Liver (tissue), 9 donors: ENCODE results near the gene KIF11. TPM values are rescaled to one million over a fixed set of nuclear protein-coding genes. Genes with fewer than 3 reads are reported as not detected.

Source experiments
- DNase-seq: peaks from one replicate; pipeline ENCODE4 v3.0.0-alpha.2; 2017; ENCODE audit warnings: low spot score
- H3K27ac ChIP-seq, 2 donors: one replicate each; pipeline ENCODE4 v1.7.0; 2013; ENCODE audit warnings: inconsistent platforms in 2 of 2, low read length in 2 of 2, control low read depth in 1 of 2, low read depth in 1 of 2, mild to moderate bottlenecking in 1 of 2
- H3K27me3 ChIP-seq, 4 donors: one replicate each; pipeline versions ENCODE4 v1.6.1 to v1.7.0; 2013; ENCODE audit warnings: low read length in 3 of 4, inconsistent platforms in 1 of 4, mild to moderate bottlenecking in 1 of 4, moderate library complexity in 1 of 4; ENCODE audit not compliant: control insufficient read depth in 4 of 4, insufficient read depth in 4 of 4
- H3K36me3 ChIP-seq, 4 donors: one replicate each; pipeline versions ENCODE4 v1.6.1 to v1.7.0; 2013; ENCODE audit warnings: low read length in 3 of 4, mild to moderate bottlenecking in 3 of 4, low read depth in 1 of 4, moderate library complexity in 1 of 4; ENCODE audit not compliant: control insufficient read depth in 4 of 4, insufficient read depth in 3 of 4
- H3K4me1 ChIP-seq, 4 donors: one replicate each; pipeline versions ENCODE4 v1.6.1 to v1.7.0; 2013; ENCODE audit warnings: low read length in 3 of 4, mild to moderate bottlenecking in 3 of 4, moderate library complexity in 1 of 4; ENCODE audit not compliant: control insufficient read depth in 4 of 4, insufficient read depth in 4 of 4
- H3K4me3 ChIP-seq, 3 donors: one replicate each; pipeline versions ENCODE4 v1.6.1 to v1.7.0; 2013; ENCODE audit warnings: low read length in 3 of 3, control low read depth in 1 of 3, low read depth in 1 of 3, mild to moderate bottlenecking in 1 of 3
- H3K9ac ChIP-seq, 2 donors: one replicate each; pipeline ENCODE4 v1.7.0; 2013; ENCODE audit warnings: low read length in 2 of 2, mild to moderate bottlenecking in 2 of 2, moderate library complexity in 2 of 2, control low read depth in 1 of 2, low read depth in 1 of 2
- H3K9me3 ChIP-seq, 4 donors: one replicate each; pipeline versions ENCODE4 v1.6.1 to v1.7.0; 2013; ENCODE audit warnings: low read length in 3 of 4; ENCODE audit not compliant: control insufficient read depth in 4 of 4
- ATF3 ChIP-seq: IDR thresholded peaks from 2 replicates; pipeline ENCODE4 v1.6.1; 2016; ENCODE audit warnings: antibody characterized with exemption
- CTCF ChIP-seq: fragments of 150-350 bp; IDR thresholded peaks from 2 replicates; pipeline ENCODE4 v1.5.1; 2017; ENCODE audit warnings: improper control_type of control experiment, low read depth, low read length; ENCODE audit not compliant: missing input control
- EGR1 ChIP-seq, 2 donors: IDR thresholded peaks; 2 replicates each; pipeline ENCODE4 v1.6.1; 2016 to 2018; ENCODE audit warnings: antibody characterized with exemption in 2 of 2, low read depth in 2 of 2
- FOXA2 ChIP-seq: IDR thresholded peaks from 2 replicates; pipeline ENCODE4 v1.6.1; 2016; ENCODE audit warnings: antibody characterized with exemption
- GABPA ChIP-seq, 2 donors: IDR thresholded peaks in 1 of 2; conservative IDR thresholded peaks in 1 of 2; 2 replicates each; pipeline ENCODE4 v1.6.1; 2016; ENCODE audit warnings: antibody characterized with exemption in 2 of 2, mild to moderate bottlenecking in 1 of 2, moderate library complexity in 1 of 2
- HNF4A ChIP-seq, 2 donors: conservative IDR thresholded peaks; 2 replicates each; pipeline ENCODE4 v1.6.1; 2016; ENCODE audit warnings: antibody characterized with exemption in 2 of 2, mild to moderate bottlenecking in 2 of 2
- HNF4G ChIP-seq: IDR thresholded peaks from 2 replicates; pipeline ENCODE4 v1.6.1; 2016; ENCODE audit warnings: antibody characterized with exemption
- JUND ChIP-seq, 2 donors: IDR thresholded peaks; 2 replicates each; pipeline ENCODE4 v1.6.1; 2016; ENCODE audit warnings: antibody characterized with exemption in 2 of 2
- MAX ChIP-seq: IDR thresholded peaks from 2 replicates; pipeline ENCODE4 v1.6.1; 2016; ENCODE audit warnings: antibody characterized with exemption
- NR2F2 ChIP-seq: IDR thresholded peaks from 2 replicates; pipeline ENCODE4 v1.6.1; 2016; ENCODE audit warnings: antibody characterized with exemption
- RAD21 ChIP-seq, 2 donors: IDR thresholded peaks; 2 replicates each; pipeline ENCODE4 v1.6.1; 2016; ENCODE audit warnings: antibody characterized with exemption in 2 of 2, mild to moderate bottlenecking in 2 of 2
- TAF1 ChIP-seq: conservative IDR thresholded peaks from 2 replicates; pipeline ENCODE4 v1.6.1; 2016; ENCODE audit warnings: antibody characterized with exemption, mild to moderate bottlenecking
- YY1 ChIP-seq: IDR thresholded peaks from 2 replicates; pipeline ENCODE4 v1.6.1; 2016; ENCODE audit warnings: antibody characterized with exemption, mild to moderate bottlenecking
- ZBTB33 ChIP-seq: IDR thresholded peaks from 2 replicates; pipeline ENCODE4 v1.6.1; 2016; ENCODE audit warnings: antibody characterized with exemption
- WGBS: extraction: QIAGEN DNeasy Blood & Tissue Kit; methylation state at CpG from one replicate; pipeline ENCODE4 v1.1.7; 2013; 5-methylcytosine and 5-hydroxymethylcytosine counted together
- polyA plus RNA-seq, 2 donors: library from polyadenylated mRNA; stranded (reverse) in 1 of 2; unstranded in 1 of 2; fragments of 200-250 nt in 1 of 2; fragments of >200 nt in 1 of 2; fragmentation: Nextera tagmentation in 1 of 2; extraction: Ambion mirVana in 1 of 2; gene quantifications; one replicate each; pipeline versions ENCODE4 v1.2.1 to v1.2.3, GENCODE V29; 2013 to 2015
- total RNA-seq, 2 donors: library from RNA; depleted of rRNA; stranded (reverse); fragments of >200 nt; gene quantifications; one replicate each; pipeline ENCODE4 v1.2.3, GENCODE V29; 2014
- donor health status: healthy.
- donor health status: healthy.
- donor health status: healthy.
- donor health status: healthy.
- donor health status: healthy.

The KIF11 gene
- total and polyA plus RNA-seq, 4 donors, result 0.25 to 29.2 (median 0.58) TPM

- H3K9ac ChIP-seq, result peak overlapping the region; percentile 52 to 86
- peak; percentile 38 for DNase-seq
- H3K36me3 ChIP-seq, result peaks cover 0 to 15% (median 3%) of the 10 kb centered on the region in 4 donors
- no peak for TF ChIP-seq ATF3
- no peak for TF ChIP-seq HNF4G
- TF ChIP-seq EGR1 (IDR thresholded peaks at IDR 0.05; ENCODE audit: low read depth in 2 of 2), result no peak
- TF ChIP-seq RAD21 (IDR thresholded peaks at IDR 0.05), result peak; percentile 10 to 21
- TF ChIP-seq MAX, result peak; percentile 53
- no peak for TF ChIP-seq YY1
- TF ChIP-seq NR2F2, result peak; percentile 92
- no peak for TF ChIP-seq CTCF
- no peak for TF ChIP-seq FOXA2
- TF ChIP-seq ZBTB33, result no peak
- H3K9me3 ChIP-seq, result no peaks in the 10 kb centered on the region
- H3K27me3 ChIP-seq, result no peaks in the 10 kb centered on the region
- H3K27ac ChIP-seq, result peak overlapping the region; percentile 85 to 97
- H3K4me3 ChIP-seq, result peak overlapping the region; percentile 87 to 100 (median 91)
- 13% methylated on average over 30 of the region's 30 CpGs for WGBS
- H3K4me1 ChIP-seq, result peaks cover 5 to 37% (median 23%) of the 10 kb centered on the region in 4 donors
These were observed 98.1 kb downstream of the KIF11 start for GRCh38 chr10:92690915-92691590.

GRCh38 chr10:92691591-92692079, 98.7 kb downstream of the KIF11 start:
- DNase-seq, result peak; percentile 39
- peaks cover 0 to 15% (median 3%) of the 10 kb centered on the region in 4 donors for H3K36me3 ChIP-seq
- H3K27ac ChIP-seq, result peak overlapping the region; percentile 85 to 97
- peak overlapping the region; percentile 87 to 100 (median 91) for H3K4me3 ChIP-seq
- no peak for TF ChIP-seq MAX
- TF ChIP-seq JUND (IDR thresholded peaks at IDR 0.05), result no peak
- TF ChIP-seq GABPA (IDR thresholded peaks at IDR 0.05 in 1 of 2, conservative IDR thresholded peaks at IDR 0.05 in 1 of 2), result no peak
- TF ChIP-seq TAF1, result no peak
- no peak for TF ChIP-seq RAD21 (IDR thresholded peaks at IDR 0.05)
- TF ChIP-seq CTCF, result no peak
- no peak for TF ChIP-seq ZBTB33
- TF ChIP-seq ATF3, result no peak
- TF ChIP-seq NR2F2, result no peak
- TF ChIP-seq HNF4A (conservative IDR thresholded peaks at IDR 0.05), result no peak
- no peak for TF ChIP-seq FOXA2
- 9% methylated on average over 35 of the region's 35 CpGs for WGBS
- peak overlapping the region; percentile 52 to 86 for H3K9ac ChIP-seq
- no peaks in the 10 kb centered on the region for H3K27me3 ChIP-seq
- H3K4me1 ChIP-seq, result peaks cover 9 to 43% (median 29%) of the 10 kb centered on the region in 4 donors
- H3K9me3 ChIP-seq, result no peaks in the 10 kb centered on the region
